ENCODE data around the gene COL16A1.

COL16A1 gene

GRCh38 chr1:31681415-31681814 is 22.4 kb downstream of the COL16A1 start:
- no peak for DNase-seq

GRCh38 chr1:31679676-31680230 is 24.1 kb downstream of the COL16A1 start:
- DNase-seq = no peak

- no peak for DNase-seq
Measured at GRCh38 chr1:31679091-31679490, 24.7 kb downstream of the COL16A1 start.

GRCh38 chr1:31678681-31679080 is 25.1 kb downstream of the COL16A1 start:
- no peak for DNase-seq

GRCh38 chr1:31677949-31678348 is 25.9 kb downstream of the COL16A1 start:
- no peak for DNase-seq

- DNase-seq = no peak
Measured at GRCh38 chr1:31677401-31677800, 26.4 kb downstream of the COL16A1 start.

GRCh38 chr1:31675756-31676155 is 28.1 kb downstream of the COL16A1 start:
- DNase-seq = no peak

- DNase-seq = no peak
Measured at GRCh38 chr1:31675161-31675560, 28.7 kb downstream of the COL16A1 start.

- DNase-seq = no peak
Measured at GRCh38 chr1:31674626-31675025, 29.2 kb downstream of the COL16A1 start.

GRCh38 chr1:31673433-31673832 is 30.4 kb downstream of the COL16A1 start:
- DNase-seq = no peak

GRCh38 chr1:31672986-31673385 is 30.8 kb downstream of the COL16A1 start:
- DNase-seq = no peak

- no peak for DNase-seq
Measured at GRCh38 chr1:31671561-31672201, 32.1 kb downstream of the COL16A1 start.

GRCh38 chr1:31671147-31671546 is 32.7 kb downstream of the COL16A1 start:
- DNase-seq = no peak

- DNase-seq = no peak
Measured at GRCh38 chr1:31670593-31670964, 33.2 kb downstream of the COL16A1 start.

GRCh38 chr1:31669786-31670592 is 33.8 kb downstream of the COL16A1 start:
- peak in 1 of 2 donors; percentile 26 for DNase-seq

- no peak for DNase-seq
Measured at GRCh38 chr1:31669433-31669785, 34.4 kb downstream of the COL16A1 start.

GRCh38 chr1:31668303-31668883 is 35.4 kb downstream of the COL16A1 start:
- DNase-seq = no peak

- no peak for DNase-seq
Measured at GRCh38 chr1:31667065-31667785, 36.6 kb downstream of the COL16A1 start.

GRCh38 chr1:31666263-31666963 is 37.4 kb downstream of the COL16A1 start:
- DNase-seq = no peak

- DNase-seq = no peak
Measured at GRCh38 chr1:31665234-31665878, 38.5 kb downstream of the COL16A1 start.

- no peak for DNase-seq
Measured at GRCh38 chr1:31664528-31664927, 39.3 kb downstream of the COL16A1 start.
